ENCODE measurements around the gene SLC1A3. TPM values are rescaled to one million over a fixed set of nuclear protein-coding genes. Genes with fewer than 3 reads are reported as not detected.

The SLC1A3 gene
- polyA plus RNA-seq, 1 donor from 2014 or later = not detected

- no peaks in the 10 kb centered on the region for H3K9me3 Mint-ChIP-seq
- peaks cover 5% of the 10 kb centered on the region for H3K36me3 Mint-ChIP-seq
- peaks cover 20 to 34% (median 33%) of the 10 kb centered on the region in 3 donors for H3K4me1 Mint-ChIP-seq
- H3K27me3 Mint-ChIP-seq = peaks cover 1% of the 10 kb centered on the region
- H3K27ac Mint-ChIP-seq = no peak overlapping the region
- no peak overlapping the region for H3K4me3 Mint-ChIP-seq
Observed at GRCh38 chr5:36717131-36717695, 110.8 kb downstream of the SLC1A3 start.

GRCh38 chr5:36719282-36719681 lies 112.9 kb downstream of the SLC1A3 start:
- peaks cover 39 to 48% (median 48%) of the 10 kb centered on the region in 3 donors for H3K4me1 Mint-ChIP-seq
- H3K27me3 Mint-ChIP-seq = peaks cover 1% of the 10 kb centered on the region
- H3K9me3 Mint-ChIP-seq = peaks cover 0 to 1% (median 0%) of the 10 kb centered on the region in 3 donors
- no peak overlapping the region for H3K4me3 Mint-ChIP-seq
- peaks cover 6% of the 10 kb centered on the region for H3K36me3 Mint-ChIP-seq
- no peak overlapping the region for H3K27ac Mint-ChIP-seq

GRCh38 chr5:36720688-36721087 lies 114.3 kb downstream of the SLC1A3 start:
- Mint-ChIP-seq H3K27me3 (peaks cover 1% of the 10 kb centered on the region), H3K9me3 (peaks cover 0 to 1% (median 0%) of the 10 kb centered on the region in 3 donors), H3K4me1 (peaks cover 50 to 55% (median 53%) of the 10 kb centered on the region in 3 donors), H3K36me3 (peaks cover 4% of the 10 kb centered on the region), H3K27ac (peak overlapping the region in 1 of 3 donors; percentile 67), H3K4me3 (peak overlapping the region; percentile 36 to 89 (median 76))

- H3K4me3 Mint-ChIP-seq = peak overlapping the region in 3 of 4 donors; percentile 3 to 34 (median 6)
Observed at GRCh38 chr5:36721664-36722235, 115.3 kb downstream of the SLC1A3 start.

GRCh38 chr5:36722900-36723299 lies 116.5 kb downstream of the SLC1A3 start:
- Mint-ChIP-seq H3K9me3 (peaks cover 0 to 1% (median 0%) of the 10 kb centered on the region in 3 donors), H3K4me3 (peak overlapping the region; percentile 41 to 97 (median 66)), H3K27me3 (peaks cover 1% of the 10 kb centered on the region), H3K36me3 (peaks cover 4% of the 10 kb centered on the region), H3K27ac (peak overlapping the region; percentile 81 to 93 (median 85)), H3K4me1 (peaks cover 50 to 53% (median 52%) of the 10 kb centered on the region in 3 donors)

More at GRCh38 chr5:36721664-36722235, 115.3 kb downstream of the SLC1A3 start:
- Mint-ChIP-seq H3K27ac (peak overlapping the region in 1 of 3 donors; percentile 85), H3K36me3 (peaks cover 4% of the 10 kb centered on the region), H3K9me3 (peaks cover 0 to 1% (median 0%) of the 10 kb centered on the region in 3 donors), H3K4me1 (peaks cover 50 to 53% (median 53%) of the 10 kb centered on the region in 3 donors), H3K27me3 (peaks cover 1% of the 10 kb centered on the region)

- Mint-ChIP-seq H3K9me3 (peaks cover 0 to 1% (median 0%) of the 10 kb centered on the region in 3 donors), H3K4me3 (peak overlapping the region; percentile 84 to 97 (median 90)), H3K27me3 (peaks cover 1% of the 10 kb centered on the region), H3K27ac (peak overlapping the region; percentile 85 to 96 (median 94)), H3K4me1 (peaks cover 52 to 53% (median 53%) of the 10 kb centered on the region in 3 donors), H3K36me3 (peaks cover 4% of the 10 kb centered on the region)
Observed at GRCh38 chr5:36723912-36724311, 117.5 kb downstream of the SLC1A3 start.

- Mint-ChIP-seq H3K9me3 (peaks cover 0 to 1% (median 0%) of the 10 kb centered on the region in 3 donors), H3K4me3 (peak overlapping the region; percentile 84 to 97 (median 90)), H3K4me1 (peaks cover 50 to 55% (median 52%) of the 10 kb centered on the region in 3 donors), H3K27ac (peak overlapping the region; percentile 85 to 96 (median 94)), H3K27me3 (peaks cover 1% of the 10 kb centered on the region), H3K36me3 (peaks cover 4% of the 10 kb centered on the region)
Observed at GRCh38 chr5:36724467-36725332, 118.3 kb downstream of the SLC1A3 start.

- Mint-ChIP-seq H3K4me1 (peaks cover 37 to 41% (median 38%) of the 10 kb centered on the region in 3 donors), H3K4me3 (no peak overlapping the region), H3K27ac (peak overlapping the region in 1 of 3 donors; percentile 18), H3K9me3 (peaks cover 0 to 1% (median 0%) of the 10 kb centered on the region in 3 donors), H3K36me3 (peaks cover 1% of the 10 kb centered on the region), H3K27me3 (no peaks in the 10 kb centered on the region)
Observed at GRCh38 chr5:36726317-36726716, 119.9 kb downstream of the SLC1A3 start.

GRCh38 chr5:36726767-36727166 lies 120.4 kb downstream of the SLC1A3 start:
- peaks cover 1% of the 10 kb centered on the region for H3K36me3 Mint-ChIP-seq
- H3K4me3 Mint-ChIP-seq = no peak overlapping the region
- H3K27ac Mint-ChIP-seq = no peak overlapping the region
- peaks cover 0 to 1% (median 0%) of the 10 kb centered on the region in 3 donors for H3K9me3 Mint-ChIP-seq
- H3K4me1 Mint-ChIP-seq = peaks cover 33 to 39% (median 33%) of the 10 kb centered on the region in 3 donors
- H3K27me3 Mint-ChIP-seq = no peaks in the 10 kb centered on the region

GRCh38 chr5:36728697-36729543 lies 122.5 kb downstream of the SLC1A3 start:
- Mint-ChIP-seq H3K4me3 (peak overlapping the region in 1 of 4 donors; percentile 81), H3K4me1 (peaks cover 13 to 20% (median 15%) of the 10 kb centered on the region in 3 donors), H3K36me3 (no peaks in the 10 kb centered on the region), H3K27me3 (no peaks in the 10 kb centered on the region), H3K9me3 (no peaks in the 10 kb centered on the region), H3K27ac (no peak overlapping the region)

GRCh38 chr5:36730537-36731216 lies 124.3 kb downstream of the SLC1A3 start:
- Mint-ChIP-seq H3K4me1 (peaks cover 3 to 6% (median 4%) of the 10 kb centered on the region in 3 donors), H3K9me3 (no peaks in the 10 kb centered on the region), H3K36me3 (no peaks in the 10 kb centered on the region), H3K27ac (no peak overlapping the region), H3K4me3 (no peak overlapping the region), H3K27me3 (peaks cover 7% of the 10 kb centered on the region)

- H3K27ac Mint-ChIP-seq = no peak overlapping the region
- H3K4me3 Mint-ChIP-seq = no peak overlapping the region
- H3K4me1 Mint-ChIP-seq = peaks cover 2 to 6% (median 4%) of the 10 kb centered on the region in 3 donors
- H3K9me3 Mint-ChIP-seq = no peaks in the 10 kb centered on the region
- H3K27me3 Mint-ChIP-seq = peaks cover 11% of the 10 kb centered on the region
- H3K36me3 Mint-ChIP-seq = no peaks in the 10 kb centered on the region
Observed at GRCh38 chr5:36733183-36733582, 126.8 kb downstream of the SLC1A3 start.

GRCh38 chr5:36734422-36734821 lies 128.0 kb downstream of the SLC1A3 start:
- H3K27ac Mint-ChIP-seq = no peak overlapping the region
- H3K4me3 Mint-ChIP-seq = no peak overlapping the region
- peaks cover 0 to 2% (median 0%) of the 10 kb centered on the region in 3 donors for H3K4me1 Mint-ChIP-seq
- H3K9me3 Mint-ChIP-seq = no peaks in the 10 kb centered on the region
- peaks cover 19% of the 10 kb centered on the region for H3K27me3 Mint-ChIP-seq
- H3K36me3 Mint-ChIP-seq = no peaks in the 10 kb centered on the region

Data from IgD-negative memory B cell (primary cell).